Smooth muscle cell of the brain vasculature (primary cell): ENCODE data around the gene TEAD1.

Source experiments
- DNase-seq: peaks from one replicate; pipeline ENCODE4 v3.0.0-alpha.2; 2012; ENCODE audit warnings: low read depth, low spot score

The TEAD1 gene

DNA sequence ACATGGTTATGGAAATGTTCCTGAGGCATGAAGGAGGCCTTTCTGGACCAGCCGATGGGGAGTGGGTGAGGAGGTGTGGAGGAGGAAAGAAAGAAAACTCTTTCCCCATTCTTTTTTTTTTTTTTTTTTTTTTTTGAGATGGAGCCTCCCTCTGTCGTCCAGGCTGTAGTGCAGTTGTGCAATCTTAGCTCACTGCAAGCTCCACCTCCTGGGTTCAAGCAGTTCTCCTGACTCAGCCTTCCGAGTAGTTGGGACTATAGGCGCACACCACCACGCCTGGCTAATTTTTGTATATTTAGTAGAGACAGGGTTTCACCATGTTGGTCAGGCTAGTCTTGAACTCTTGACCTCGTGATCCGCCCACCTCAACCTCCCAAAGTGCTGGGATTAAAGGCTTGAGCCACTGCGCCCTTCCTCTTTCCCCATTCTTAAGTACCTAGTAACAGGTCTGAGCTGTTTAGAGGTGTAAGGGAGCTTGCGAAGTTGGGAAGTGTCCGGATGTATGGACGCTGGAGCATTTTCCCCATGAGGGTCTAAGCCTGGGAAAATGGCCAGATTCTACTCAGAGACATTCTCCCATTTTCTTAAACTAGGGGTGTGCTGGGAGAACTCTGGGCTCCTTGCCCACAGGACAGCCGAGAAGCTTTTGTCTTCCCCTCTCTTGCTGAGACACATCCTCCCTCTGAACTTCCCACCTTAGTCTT lies 135.8 kb downstream of the TEAD1 start:
- DNase-seq = no peak

- DNase-seq = no peak
Measured at GRCh38 chr11:12810568-12810894, 136.3 kb downstream of the TEAD1 start.

DNA sequence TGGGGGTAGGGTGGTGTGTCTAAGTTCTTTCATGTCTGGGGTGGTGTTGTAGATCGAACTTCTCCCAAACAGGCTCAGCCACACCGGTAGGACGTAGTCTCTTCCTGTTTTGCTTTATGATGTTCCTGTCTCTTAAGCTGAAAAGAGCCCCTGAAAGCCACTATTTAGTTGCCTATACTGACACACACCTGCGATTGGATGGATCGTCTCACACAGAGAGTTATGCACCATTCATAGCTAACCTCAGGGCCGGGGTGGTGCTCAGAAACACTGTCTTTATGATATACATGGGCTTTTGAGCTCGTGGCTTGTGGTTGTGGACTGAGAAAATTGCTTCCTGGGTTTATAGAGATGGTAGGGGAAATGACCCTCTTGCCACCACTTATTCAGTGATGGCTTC lies 137.6 kb downstream of the TEAD1 start:
- no peak for DNase-seq

- DNase-seq = no peak
Measured at GRCh38 chr11:12812849-12813248, 138.6 kb downstream of the TEAD1 start.

DNA sequence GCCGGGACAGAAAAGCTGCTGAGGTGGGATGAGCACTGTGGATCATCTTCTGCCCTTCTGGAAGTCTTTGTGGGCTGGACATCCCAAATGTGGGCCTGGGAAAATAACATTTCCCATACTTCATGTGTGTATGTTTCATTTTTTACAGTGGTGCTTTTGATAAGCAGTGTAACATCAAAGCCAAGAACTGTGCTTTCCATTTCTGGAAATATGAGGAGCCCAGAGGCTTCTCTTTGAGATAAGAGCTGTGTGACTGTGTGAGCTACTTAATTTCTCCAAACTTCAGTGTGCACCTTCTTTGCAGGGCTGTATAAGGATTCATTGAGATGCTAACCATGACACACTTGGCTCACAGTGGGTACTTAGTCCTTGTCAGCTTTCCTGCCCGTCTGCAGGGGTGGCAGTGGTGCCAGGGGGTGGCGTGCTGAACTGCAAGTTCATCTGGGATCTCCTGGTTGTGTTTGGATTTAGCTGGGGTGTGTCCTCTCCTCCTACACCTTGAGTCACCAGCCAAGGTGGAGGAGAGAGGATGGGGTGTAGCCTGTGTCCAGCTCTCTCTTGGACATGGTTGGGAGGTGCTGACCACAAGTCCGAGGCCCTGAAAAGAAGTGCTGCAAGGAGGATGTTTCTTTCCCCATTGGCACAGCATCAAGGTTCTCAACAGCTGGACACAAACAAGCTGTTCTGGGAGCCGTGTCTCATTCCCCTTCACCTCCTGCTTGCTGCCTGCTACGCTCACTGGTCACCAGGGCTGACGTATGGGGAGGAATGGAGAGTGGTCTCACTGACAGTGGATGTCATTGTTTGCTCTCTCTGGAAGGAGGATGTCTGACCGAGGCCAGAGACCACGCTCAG lies 139.4 kb downstream of the TEAD1 start:
- no peak for DNase-seq

DNA sequence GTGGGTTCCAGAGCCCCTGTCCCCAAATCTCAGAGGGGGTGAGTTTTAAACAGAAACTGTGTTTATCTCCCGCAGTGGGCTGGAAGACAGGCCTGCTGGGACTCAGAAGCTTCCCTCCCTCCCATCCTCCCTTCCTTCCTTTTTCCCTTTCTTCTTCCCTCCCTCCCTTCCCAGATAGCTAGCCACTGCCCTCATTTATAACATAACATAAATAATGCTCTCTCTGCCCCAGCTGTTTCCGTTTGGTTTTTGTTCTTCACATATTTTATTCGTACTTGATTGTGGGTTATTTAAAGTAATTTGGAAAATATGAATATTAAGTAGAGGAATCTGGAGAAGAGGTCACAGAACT lies 140.9 kb downstream of the TEAD1 start:
- DNase-seq = no peak

GRCh38 chr11:12815931-12816494 lies 141.8 kb downstream of the TEAD1 start:
- DNase-seq = no peak

GRCh38 chr11:12817681-12818332 lies 143.6 kb downstream of the TEAD1 start:
- no peak for DNase-seq

GRCh38 chr11:12818333-12819015 lies 144.3 kb downstream of the TEAD1 start:
- DNase-seq = no peak

DNA sequence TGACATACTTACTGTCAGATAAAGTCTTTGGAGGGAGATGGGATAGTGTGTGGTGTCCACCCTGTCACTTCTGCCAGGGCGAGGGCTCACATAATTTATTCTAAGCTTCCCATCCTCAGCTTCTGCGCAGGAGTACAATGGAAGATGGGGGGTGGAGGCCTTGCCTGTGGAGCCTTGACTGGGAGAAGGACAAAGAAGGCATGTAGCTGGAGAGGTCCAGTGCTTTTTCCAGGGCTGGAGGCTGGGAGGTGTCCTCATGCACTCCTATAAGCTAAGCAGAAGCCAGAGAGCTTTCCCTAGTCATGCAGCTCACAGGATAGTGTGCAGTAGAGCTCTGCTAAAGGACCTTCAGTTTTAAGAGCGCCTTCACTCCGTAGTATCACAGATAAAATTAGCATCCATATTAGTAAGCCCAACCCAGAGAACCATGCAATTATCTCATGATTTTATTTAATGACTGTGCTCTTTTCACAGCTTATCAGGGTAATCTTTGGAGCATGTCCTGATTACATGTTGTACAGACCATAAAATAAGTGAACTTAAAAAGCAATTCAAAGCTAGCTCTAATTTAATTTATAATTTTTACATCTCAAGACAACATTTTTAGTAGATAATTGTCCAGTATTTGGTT lies 148.3 kb downstream of the TEAD1 start:
- no peak for DNase-seq

GRCh38 chr11:12824281-12825041 lies 150.2 kb downstream of the TEAD1 start:
- no peak for DNase-seq

DNA sequence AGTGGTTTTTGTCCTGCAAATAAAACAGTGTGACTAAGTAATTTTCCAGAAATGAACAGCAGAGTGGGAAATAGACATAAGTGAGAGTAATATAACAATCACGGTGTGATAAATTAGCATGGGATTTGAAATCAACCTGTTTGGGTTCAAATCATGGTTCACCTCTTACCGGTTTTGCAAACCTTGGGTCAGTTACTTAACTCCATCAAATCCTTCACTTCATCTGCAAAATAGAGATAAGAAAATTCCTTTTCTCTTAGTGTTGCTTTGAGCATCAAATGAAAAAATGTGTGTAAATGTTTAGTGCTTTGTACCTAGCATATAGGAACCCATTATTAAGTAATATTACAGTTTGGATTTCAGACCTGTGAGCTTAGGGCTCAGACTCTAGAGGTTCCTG lies 152.2 kb downstream of the TEAD1 start:
- DNase-seq = no peak

- DNase-seq = no peak
Measured at GRCh38 chr11:12827369-12827768, 153.1 kb downstream of the TEAD1 start.

GRCh38 chr11:12827929-12828812 lies 153.9 kb downstream of the TEAD1 start:
- DNase-seq = peak; percentile 55

DNA sequence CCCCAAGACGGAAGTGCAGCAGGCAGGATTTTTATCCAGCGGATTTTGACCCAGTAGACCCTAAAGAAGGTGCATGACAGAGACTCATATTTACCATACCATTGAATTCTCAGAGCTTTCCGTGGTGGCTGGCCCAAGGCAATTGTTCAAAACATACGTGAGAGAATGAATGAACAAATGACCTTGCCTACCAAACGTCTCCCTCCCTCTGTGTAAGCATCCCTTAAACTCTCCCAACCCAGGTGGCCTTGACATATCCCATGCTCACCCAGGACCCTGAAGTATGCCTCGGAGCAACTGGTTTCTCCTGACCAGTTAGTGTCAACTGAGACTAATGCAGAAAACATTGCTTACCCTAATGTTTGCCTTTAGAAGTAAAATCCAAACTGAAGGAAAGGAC lies 154.9 kb downstream of the TEAD1 start:
- DNase-seq = no peak

- no peak for DNase-seq
Measured at GRCh38 chr11:12829540-12830314, 155.5 kb downstream of the TEAD1 start.

- DNase-seq = no peak
Measured at GRCh38 chr11:12831471-12832202, 157.4 kb downstream of the TEAD1 start.
